Activated naive CD4-positive, alpha-beta T cell treated with anti-CD3 and anti-CD28 coated beads, Interleukin-2, amount 50 U/mL, for 16 hours (primary cell): ENCODE results near the gene VSTM2B.
"Not testable (repeated sequence)": the region's sequence is repeated elsewhere in the genome, so short reads cannot be mapped to it uniquely, and the experiment has no call there.

ENCODE experiments used
- DNase-seq: peaks from one replicate; pipeline ENCODE4 v3.0.0-alpha.2; 2020

VSTM2B gene

GRCh38 chr19:29547981-29548380 is 22.2 kb downstream of the VSTM2B start:
- DNase-seq = no peak

- no peak for DNase-seq
Observed at GRCh38 chr19:29548483-29549085, 22.8 kb downstream of the VSTM2B start.

DNA sequence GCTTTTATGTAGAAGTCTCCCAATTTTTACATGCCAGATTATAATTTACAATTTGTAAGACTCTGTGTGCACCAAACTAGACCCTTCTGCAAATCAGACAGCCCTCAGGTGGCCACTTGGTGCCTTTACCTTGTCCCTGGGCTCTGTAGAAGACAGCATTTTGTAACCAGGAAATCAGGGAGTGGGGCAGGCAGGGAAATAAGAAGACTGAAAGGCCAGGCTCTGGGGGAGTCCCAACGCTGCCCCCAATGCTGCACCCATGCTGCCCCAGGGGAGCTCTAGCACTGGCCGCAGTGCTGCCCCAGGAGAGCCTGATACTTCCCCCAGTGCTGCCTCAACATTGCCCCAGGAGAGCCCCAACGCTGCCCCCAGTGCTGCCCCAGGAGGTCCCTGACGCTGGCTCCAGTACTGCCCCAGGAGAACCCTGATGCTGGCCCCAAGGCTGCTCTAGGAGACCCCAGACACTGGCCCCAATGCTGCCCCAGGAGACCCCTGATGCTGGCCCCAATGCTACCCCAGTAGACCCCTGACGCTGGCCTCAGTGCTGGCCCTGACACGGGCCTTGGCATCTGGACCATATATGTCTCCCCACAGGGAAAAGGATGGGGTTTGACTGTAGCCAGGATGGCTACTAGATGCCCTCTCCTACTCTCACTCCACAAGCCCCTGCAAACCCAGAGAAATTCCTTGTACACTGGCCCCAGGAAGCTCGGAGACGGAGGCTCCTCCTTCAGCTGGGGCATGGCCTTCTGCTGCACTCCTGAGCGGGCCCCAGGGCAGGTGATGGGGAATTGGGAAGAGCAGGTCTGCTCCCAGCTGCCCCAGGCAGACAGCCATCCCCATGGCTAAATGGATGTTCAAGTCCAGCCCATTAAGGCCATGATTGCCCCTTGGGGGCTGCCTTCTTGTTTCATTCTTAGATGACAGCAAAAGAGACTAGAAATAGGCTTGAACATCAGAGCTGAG is 23.6 kb downstream of the VSTM2B start:
- DNase-seq = no peak

GRCh38 chr19:29550896-29551295 is 25.1 kb downstream of the VSTM2B start:
- no peak for DNase-seq

- no peak for DNase-seq
Observed at GRCh38 chr19:29551774-29552173, 26.0 kb downstream of the VSTM2B start.

GRCh38 chr19:29552454-29553280 is 26.9 kb downstream of the VSTM2B start:
- no peak for DNase-seq

DNA sequence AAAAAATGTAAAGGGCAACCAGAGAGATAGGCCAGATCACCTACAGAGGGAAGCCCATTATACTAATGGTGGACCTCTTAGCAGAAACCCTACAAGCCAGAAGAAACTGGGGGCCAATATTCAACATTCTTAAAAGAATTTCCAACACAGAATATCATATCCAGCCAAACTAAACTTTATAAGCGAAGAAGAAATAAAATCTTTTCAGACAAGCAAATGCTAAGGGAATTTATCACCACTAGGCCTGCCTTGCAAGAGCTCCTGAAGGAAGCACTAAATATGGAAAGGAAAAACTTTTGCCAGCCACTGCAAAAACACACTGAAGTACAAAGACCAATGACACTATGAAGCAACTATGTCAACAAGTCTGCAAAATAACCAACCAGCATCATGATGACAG is 28.4 kb downstream of the VSTM2B start:
- DNase-seq = no peak

- not testable (repeated sequence) for DNase-seq
Observed at GRCh38 chr19:29559110-29559509, 33.3 kb downstream of the VSTM2B start.

GRCh38 chr19:29559743-29560142 is 33.9 kb downstream of the VSTM2B start:
- DNase-seq = no peak

- no peak for DNase-seq
Observed at GRCh38 chr19:29560313-29561075, 34.7 kb downstream of the VSTM2B start.

GRCh38 chr19:29561601-29562000 is 35.8 kb downstream of the VSTM2B start:
- DNase-seq = no peak

DNA sequence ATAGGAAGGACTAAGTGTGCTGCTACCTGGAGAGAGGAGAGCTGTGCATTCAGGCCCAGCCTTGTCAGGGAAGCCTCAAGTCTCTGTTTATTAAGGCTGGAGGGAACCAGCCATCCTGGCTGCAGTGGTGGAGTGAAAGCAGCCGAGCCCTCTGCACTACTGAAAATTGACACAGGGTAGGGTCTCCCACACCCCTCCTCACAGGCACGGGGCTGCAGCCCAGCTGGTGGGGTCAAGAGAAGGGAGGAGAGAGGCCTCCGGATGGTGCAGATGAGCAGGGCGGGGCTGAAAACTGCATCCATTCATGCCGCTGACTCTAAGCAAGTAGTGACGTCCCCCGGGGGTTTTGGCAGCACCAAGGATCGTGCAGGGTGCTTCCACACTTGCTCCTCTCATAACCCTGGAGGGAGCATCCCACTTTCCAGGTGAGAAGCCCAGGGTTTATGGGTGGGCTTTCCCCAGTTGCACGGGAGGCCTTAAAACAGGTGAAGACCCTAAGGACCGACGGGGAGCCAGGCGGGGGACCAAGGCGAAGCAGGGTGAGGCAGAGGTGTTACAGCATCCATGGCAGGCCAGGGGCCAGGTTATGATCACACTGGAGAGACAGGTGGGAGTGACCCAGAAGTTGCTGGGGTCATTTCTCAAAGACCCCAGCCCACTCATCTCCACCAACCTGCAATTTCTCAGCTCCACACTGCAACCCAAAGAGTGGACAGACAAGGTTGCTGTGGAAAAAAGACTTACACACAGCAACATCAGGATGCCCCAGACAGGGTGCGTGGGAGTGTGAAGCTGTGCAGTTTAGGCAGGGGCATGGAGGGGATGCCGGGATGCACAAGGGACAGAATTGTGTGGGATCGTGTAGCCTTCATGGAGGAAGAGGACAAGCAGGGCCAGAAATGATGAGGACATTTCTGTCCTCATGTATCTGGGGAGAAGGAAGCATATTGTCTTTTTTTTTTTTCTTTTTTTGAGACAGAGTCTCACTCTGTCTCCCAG is 36.8 kb downstream of the VSTM2B start:
- no peak for DNase-seq

- no peak for DNase-seq
Observed at GRCh38 chr19:29563486-29564101, 37.8 kb downstream of the VSTM2B start.

DNA sequence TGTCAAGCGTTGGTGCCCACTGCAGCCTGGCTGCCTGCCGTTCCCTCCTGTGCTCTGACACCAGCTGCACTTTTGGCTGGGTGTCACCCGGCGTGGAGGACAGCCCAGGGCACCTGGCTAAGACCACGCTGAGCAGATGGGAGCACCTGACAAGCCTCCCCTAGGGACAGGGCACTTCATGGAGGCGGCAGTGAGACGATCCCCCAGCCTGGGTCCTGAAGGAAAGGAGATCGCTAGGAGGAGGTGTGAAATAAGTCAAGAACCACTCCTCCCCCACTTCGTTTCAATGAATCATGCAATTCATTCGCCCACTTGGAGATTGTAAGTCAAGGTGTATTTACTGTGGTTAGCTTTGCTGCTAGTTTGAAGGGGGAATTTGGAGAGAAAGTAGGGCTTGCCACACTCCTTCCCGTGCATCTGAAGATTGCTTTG is 38.8 kb downstream of the VSTM2B start:
- DNase-seq = no peak

DNA sequence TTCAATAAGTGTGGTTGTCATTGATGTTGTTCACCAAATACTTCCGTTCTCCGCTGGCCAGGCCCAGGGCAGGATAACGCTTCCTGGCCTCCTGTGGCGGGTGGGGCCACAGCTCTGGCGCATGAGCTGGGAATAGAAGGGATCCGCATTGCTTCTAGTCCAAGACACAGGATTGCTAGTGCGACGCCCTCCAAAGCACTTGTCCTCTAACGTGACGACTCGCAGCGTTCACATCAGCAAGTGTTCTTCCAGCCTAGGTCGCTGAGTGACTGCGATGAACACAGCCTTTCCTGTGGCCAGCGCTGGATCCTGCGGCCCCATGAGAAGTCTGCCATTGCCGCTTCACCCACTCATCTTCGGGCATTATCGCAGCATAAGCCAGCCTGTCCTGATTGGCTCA is 39.4 kb downstream of the VSTM2B start:
- DNase-seq = no peak

DNA sequence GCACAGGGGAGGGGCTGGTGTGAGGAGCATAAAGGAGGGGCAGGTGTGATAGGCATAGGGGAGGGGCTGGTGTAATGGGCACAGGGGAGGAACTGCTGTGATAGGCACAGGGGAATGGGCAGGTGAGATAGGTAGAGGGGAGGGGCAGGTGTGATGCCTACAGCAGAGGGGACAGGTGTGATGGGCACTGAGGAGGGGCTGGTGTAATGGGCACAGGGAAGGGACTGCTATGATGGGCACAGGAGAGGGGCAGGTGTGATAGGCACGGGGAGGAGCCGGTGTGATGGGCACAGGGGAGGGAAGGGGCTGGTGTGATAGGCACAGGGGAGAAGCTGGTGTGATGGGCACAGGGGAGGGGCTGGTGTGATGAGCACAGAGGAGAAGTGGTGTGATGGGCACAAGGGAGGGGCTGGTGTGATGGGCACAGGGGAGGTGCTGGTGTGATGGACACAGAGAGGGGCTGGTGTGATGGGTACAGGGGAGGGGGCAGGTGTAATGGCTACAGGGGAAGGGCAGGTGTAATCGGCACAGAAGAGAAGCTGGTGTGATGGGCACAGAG is 40.8 kb downstream of the VSTM2B start:
- DNase-seq = no peak

- DNase-seq = no peak
Observed at GRCh38 chr19:29567366-29567915, 41.6 kb downstream of the VSTM2B start.

- DNase-seq = no peak
Observed at GRCh38 chr19:29568036-29569025, 42.5 kb downstream of the VSTM2B start.
